GM10248 (cell line): ENCODE measurements around the gene S100A7.

Experiments used
- CTCF ChIA-PET: fragments of 300-600 bp; sonication (Branson Sonifier 250); formaldehyde crosslinking; extraction: SDS; loops from one replicate; lab custom pipeline; 2021; ENCODE audit warnings: antibody characterized with exemption; lab: Yijun Ruan, JAX
- POLR2A ChIA-PET: fragments of 350-650 bp; sonication (Branson Sonifier 250); formaldehyde crosslinking; extraction: SDS; loops from one replicate; lab custom pipeline; 2020; ENCODE audit warnings: antibody characterized with exemption; lab: Yijun Ruan, JAX
- DNase-seq: peaks from one replicate; pipeline ENCODE4 v3.0.0; 2012; ENCODE audit errors: extremely low spot score
- TF ChIP-seq, protein P1 (sequence below): IDR thresholded peaks from 2 replicates; pipeline ENCODE4 v1.5.1; 2012; ENCODE audit warnings: mild to moderate bottlenecking, low read depth; ENCODE audit errors: extremely low read depth, missing control alignments, control extremely low read depth

S100A7 gene

DNA sequence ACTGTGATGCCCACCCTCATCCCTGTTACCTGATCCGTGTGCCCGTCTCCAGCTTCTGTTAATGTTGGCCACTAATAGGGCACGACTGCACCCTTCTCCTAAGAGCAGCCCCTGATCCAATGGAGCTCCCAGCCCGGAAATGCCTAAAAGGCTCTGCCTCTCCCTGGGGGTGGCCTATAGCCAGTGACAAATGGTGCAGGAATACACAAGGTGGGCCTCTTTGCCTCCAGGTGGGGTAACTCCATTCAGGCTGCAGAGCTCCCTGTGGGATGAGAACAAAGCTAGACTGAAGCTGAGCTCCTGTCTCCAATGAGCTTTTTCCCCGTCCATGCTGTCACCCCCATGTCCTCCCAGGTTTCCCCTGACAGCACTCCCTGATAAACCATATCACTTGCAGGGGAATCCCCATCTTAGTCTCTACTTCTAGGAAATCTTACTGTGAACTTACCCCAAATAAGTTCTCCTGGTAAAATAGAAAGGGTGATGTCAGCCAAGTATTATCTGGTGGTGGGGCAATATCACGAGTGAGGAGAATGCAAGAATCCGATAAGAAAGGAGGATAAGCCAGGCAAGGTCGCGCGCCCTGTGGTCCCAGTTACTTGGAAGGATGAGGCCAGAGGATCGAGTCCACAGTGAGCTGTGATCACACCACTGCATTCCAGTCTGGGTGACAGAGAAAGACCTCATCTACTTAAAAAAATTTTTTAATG lies 25.6 kb downstream of the S100A7 start:
- ChIA-PET CTCF (interaction anchor here (0.9 kb wide), 1 partner anchor 60 kb away, joined by 3 read pairs; no protein-coding TSS in a partner anchor), POLR2A (no interaction called here)
- TF ChIP-seq, protein P1, sequence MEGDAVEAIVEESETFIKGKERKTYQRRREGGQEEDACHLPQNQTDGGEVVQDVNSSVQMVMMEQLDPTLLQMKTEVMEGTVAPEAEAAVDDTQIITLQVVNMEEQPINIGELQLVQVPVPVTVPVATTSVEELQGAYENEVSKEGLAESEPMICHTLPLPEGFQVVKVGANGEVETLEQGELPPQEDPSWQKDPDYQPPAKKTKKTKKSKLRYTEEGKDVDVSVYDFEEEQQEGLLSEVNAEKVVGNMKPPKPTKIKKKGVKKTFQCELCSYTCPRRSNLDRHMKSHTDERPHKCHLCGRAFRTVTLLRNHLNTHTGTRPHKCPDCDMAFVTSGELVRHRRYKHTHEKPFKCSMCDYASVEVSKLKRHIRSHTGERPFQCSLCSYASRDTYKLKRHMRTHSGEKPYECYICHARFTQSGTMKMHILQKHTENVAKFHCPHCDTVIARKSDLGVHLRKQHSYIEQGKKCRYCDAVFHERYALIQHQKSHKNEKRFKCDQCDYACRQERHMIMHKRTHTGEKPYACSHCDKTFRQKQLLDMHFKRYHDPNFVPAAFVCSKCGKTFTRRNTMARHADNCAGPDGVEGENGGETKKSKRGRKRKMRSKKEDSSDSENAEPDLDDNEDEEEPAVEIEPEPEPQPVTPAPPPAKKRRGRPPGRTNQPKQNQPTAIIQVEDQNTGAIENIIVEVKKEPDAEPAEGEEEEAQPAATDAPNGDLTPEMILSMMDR: no peak
- DNase-seq: no peak

DNA sequence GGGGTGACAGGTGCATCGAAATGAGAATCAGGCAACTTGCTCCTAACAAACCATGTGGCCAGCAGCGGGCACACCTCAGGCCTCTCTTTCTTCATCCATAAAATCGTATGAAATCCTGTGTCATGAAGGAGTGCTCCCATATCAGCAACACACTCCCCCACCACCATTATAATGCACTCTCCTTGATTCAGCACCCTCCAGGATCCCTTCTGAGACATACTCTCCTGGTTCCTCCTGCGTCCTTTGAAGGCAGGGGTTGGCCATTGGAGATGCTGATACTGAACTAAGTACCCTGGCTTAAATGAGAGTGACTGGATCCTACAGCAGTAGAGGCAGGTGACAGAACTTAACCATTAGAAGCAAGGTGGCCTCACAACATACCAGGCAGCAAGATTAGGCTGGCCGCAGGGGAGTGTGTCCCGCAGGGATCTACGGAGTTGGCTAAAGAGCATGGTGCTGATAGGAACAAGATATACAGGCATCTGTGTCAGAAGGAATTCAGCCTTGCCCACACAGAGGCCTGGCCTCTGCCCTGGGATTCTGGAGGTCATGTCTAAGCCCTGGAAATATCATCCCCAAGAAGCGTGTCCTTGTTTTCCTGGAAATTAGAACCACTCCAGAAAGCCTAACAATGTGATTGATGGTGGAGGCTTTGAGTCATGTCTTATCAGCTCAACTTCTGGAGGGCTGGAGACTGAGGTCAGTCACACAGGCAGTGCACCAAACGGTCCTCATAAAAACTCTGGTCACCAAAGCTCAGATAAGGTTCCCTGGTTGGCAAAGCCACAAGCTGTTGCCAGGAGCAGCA lies 27.4 kb downstream of the S100A7 start:
- ChIA-PET CTCF (interaction anchor here (0.8 kb wide), 1 partner anchor 33 kb away, joined by 3 read pairs; no protein-coding TSS in a partner anchor), POLR2A (no interaction called here)

GRCh38 chr1:153431928-153432327 lies 28.5 kb downstream of the S100A7 start:
- TF ChIP-seq, protein P1: no peak
- POLR2A ChIA-PET: no interaction called here
- no peak for DNase-seq
- CTCF ChIA-PET: no interaction called here

More for the DNA sequence above, 27.4 kb downstream of the S100A7 start:
- TF ChIP-seq, protein P1: no peak
- DNase-seq: no peak

- TF ChIP-seq, protein P1: no peak
- POLR2A ChIA-PET: no interaction called here
- no peak for DNase-seq
- CTCF ChIA-PET: no interaction called here
Observed at GRCh38 chr1:153431427-153431826, 29.0 kb downstream of the S100A7 start.

DNA sequence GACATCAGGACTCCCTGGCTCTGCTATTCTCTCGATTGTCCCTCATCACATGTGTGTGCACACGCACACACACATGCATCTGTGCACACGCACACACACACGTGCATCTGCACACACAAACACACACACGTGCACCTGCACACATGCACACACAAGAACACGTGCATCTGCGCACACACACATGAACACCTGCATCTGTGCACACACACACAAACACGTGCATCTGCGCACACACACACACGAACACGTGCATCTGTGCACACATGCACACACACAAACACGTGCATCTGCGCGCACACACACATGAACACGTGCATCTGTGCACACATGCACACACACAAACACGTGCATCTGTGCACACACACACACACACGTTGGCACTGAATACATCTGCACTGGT lies 29.4 kb downstream of the S100A7 start:
- ChIA-PET CTCF (no interaction called here), POLR2A (no interaction called here)
- DNase-seq: no peak
- TF ChIP-seq, protein P1: no peak

- ChIA-PET CTCF (interaction anchor here (1.2 kb wide), 1 partner anchor 17 kb away, joined by 3 read pairs; no protein-coding TSS in a partner anchor), POLR2A (no interaction called here)
- no peak for DNase-seq
- TF ChIP-seq, protein P1: no peak
Observed at GRCh38 chr1:153430561-153430960, 29.9 kb downstream of the S100A7 start.
